HepG2 (cell line): Measurements from ENCODE around the gene FANCE. TPM values are rescaled to one million over a fixed set of nuclear protein-coding genes. Genes with fewer than 3 reads are reported as not detected.

Experiments
- AGO1 ChIP-seq: fragments of 200-400 bp; formaldehyde crosslinking; IDR thresholded peaks from 2 replicates; pipeline ENCODE4 v1.6.1; 2017; ENCODE audit warnings: mild to moderate bottlenecking, low read depth, low read length, moderate library complexity; ENCODE audit not compliant: poor library complexity, severe bottlenecking
- ARID2 ChIP-seq: sonication (generic); formaldehyde crosslinking; IDR thresholded peaks from 2 replicates; pipeline ENCODE4 v1.8.1; 2022; ENCODE audit warnings: mild to moderate bottlenecking, missing genetic modification reagents, borderline replicate concordance
- BCL6 ChIP-seq: IDR thresholded peaks from 2 replicates; pipeline ENCODE4 v1.6.1; 2016; ENCODE audit warnings: missing genetic modification reagents, missing compliant biosample characterization
- MTF1 ChIP-seq: sonication (generic); formaldehyde crosslinking; IDR thresholded peaks from 2 replicates; pipeline ENCODE4 v1.5.0; 2020; ENCODE audit warnings: missing genetic modification reagents
- NCOR1 ChIP-seq: fragments of 200-600 bp; sonication (generic); IDR thresholded peaks from 2 replicates; pipeline ENCODE4 v1.7.0; 2017; ENCODE audit warnings: antibody characterized with exemption, low read length, borderline replicate concordance
- NONO ChIP-seq, 2 experiments: fragments of 450-650 bp in 1 of 2; sonication (generic) in 1 of 2; formaldehyde crosslinking in 1 of 2; IDR thresholded peaks in 1 of 2; conservative IDR thresholded peaks in 1 of 2; 2 replicates each; pipeline versions ENCODE4 v1.6.1 to v1.8.0; 2017 to 2022; ENCODE audit warnings: mild to moderate bottlenecking in 1 of 2, missing genetic modification reagents in 1 of 2, moderate library complexity in 1 of 2
- SSRP1 ChIP-seq: IDR thresholded peaks from 2 replicates; pipeline ENCODE4 v1.6.1; 2016; ENCODE audit warnings: control low read depth
- TOE1 ChIP-seq: sonication (generic); formaldehyde crosslinking; IDR thresholded peaks from 2 replicates; pipeline ENCODE4 v1.4.0; 2020; ENCODE audit warnings: mild to moderate bottlenecking, missing genetic modification reagents
- YEATS2 ChIP-seq: sonication (generic); formaldehyde crosslinking; IDR thresholded peaks from 2 replicates; pipeline ENCODE4 v1.4.0; 2020; ENCODE audit warnings: missing genetic modification reagents, borderline replicate concordance
- ZMYM4 ChIP-seq: sonication (generic); formaldehyde crosslinking; IDR thresholded peaks from 2 replicates; pipeline ENCODE4 v1.8.1; 2023; ENCODE audit warnings: mild to moderate bottlenecking, missing genetic modification reagents
- ZNF180 ChIP-seq: sonication (generic); formaldehyde crosslinking; IDR thresholded peaks from 2 replicates; pipeline ENCODE4 v1.4.0; 2020; ENCODE audit warnings: low read depth, missing genetic modification reagents, borderline replicate concordance
- ZNF577 ChIP-seq: sonication (generic); formaldehyde crosslinking; IDR thresholded peaks from 2 replicates; pipeline ENCODE4 v1.4.0; 2020; ENCODE audit warnings: mild to moderate bottlenecking, low read depth, missing genetic modification reagents, borderline replicate concordance
- ZNF598 ChIP-seq: sonication (generic); formaldehyde crosslinking; IDR thresholded peaks from 2 replicates; pipeline ENCODE4 v1.5.1; 2020; ENCODE audit warnings: mild to moderate bottlenecking, missing genetic modification reagents, borderline replicate concordance
- ZNF883 ChIP-seq: sonication (generic); formaldehyde crosslinking; IDR thresholded peaks from 2 replicates; pipeline ENCODE4 v1.5.1; 2020; ENCODE audit warnings: mild to moderate bottlenecking, missing genetic modification reagents; ENCODE audit errors: not compliant biosample characterization
- polyA plus RNA-seq, 8 experiments: library from polyadenylated mRNA; depleted of rRNA in 3 of 8; stranded (reverse) in 7 of 8; unstranded in 1 of 8; fragments of >200 nt; fragmentation: Illumina TruSeq in 4 of 8; extraction: Trizol in 4 of 8; gene quantifications; 2 replicates each; pipeline versions ENCODE4 v1.2.1 to v1.2.3, GENCODE V29; 2011 to 2016; ENCODE audit warnings: low read depth in 4 of 8, missing spikeins in 1 of 8, mixed read lengths in 1 of 8; ENCODE audit not compliant: insufficient read depth in 1 of 8
- total RNA-seq, 5 experiments: library from RNA; depleted of rRNA; stranded (reverse); fragments of >200 nt; fragmentation: Illumina TruSeq; extraction: Trizol; gene quantifications; 2 replicates each; pipeline ENCODE4 v1.2.3, GENCODE V29; 2016; ENCODE audit warnings: low read depth in 1 of 5
- TF ChIP-seq, protein P1 (sequence below): sonication (generic); formaldehyde crosslinking; IDR thresholded peaks from 2 replicates; pipeline ENCODE4 v1.8.1; 2023; ENCODE audit warnings: mild to moderate bottlenecking, moderate library complexity, missing genetic modification reagents
- TF ChIP-seq, protein P2 (sequence below): IDR thresholded peaks from 2 replicates; pipeline ENCODE4 v1.6.1; 2016; ENCODE audit warnings: mild to moderate bottlenecking
- TF ChIP-seq, protein P3 (sequence below): sonication (generic); formaldehyde crosslinking; IDR thresholded peaks from 2 replicates; pipeline ENCODE4 v1.9.0; 2021; ENCODE audit warnings: missing genetic modification reagents, mild to moderate bottlenecking, borderline replicate concordance
- TF ChIP-seq, protein P4 (sequence below): sonication (generic); formaldehyde crosslinking; IDR thresholded peaks from 2 replicates; pipeline ENCODE4 v1.8.0; 2022; ENCODE audit warnings: missing genetic modification reagents, mild to moderate bottlenecking, borderline replicate concordance

Gene FANCE
- total and polyA plus RNA-seq, 2 of the 13 experiments (the other 11 are each of a cell fraction or from before 2014, with no cell fraction given) = 7.1 to 11.2 TPM

DNA sequence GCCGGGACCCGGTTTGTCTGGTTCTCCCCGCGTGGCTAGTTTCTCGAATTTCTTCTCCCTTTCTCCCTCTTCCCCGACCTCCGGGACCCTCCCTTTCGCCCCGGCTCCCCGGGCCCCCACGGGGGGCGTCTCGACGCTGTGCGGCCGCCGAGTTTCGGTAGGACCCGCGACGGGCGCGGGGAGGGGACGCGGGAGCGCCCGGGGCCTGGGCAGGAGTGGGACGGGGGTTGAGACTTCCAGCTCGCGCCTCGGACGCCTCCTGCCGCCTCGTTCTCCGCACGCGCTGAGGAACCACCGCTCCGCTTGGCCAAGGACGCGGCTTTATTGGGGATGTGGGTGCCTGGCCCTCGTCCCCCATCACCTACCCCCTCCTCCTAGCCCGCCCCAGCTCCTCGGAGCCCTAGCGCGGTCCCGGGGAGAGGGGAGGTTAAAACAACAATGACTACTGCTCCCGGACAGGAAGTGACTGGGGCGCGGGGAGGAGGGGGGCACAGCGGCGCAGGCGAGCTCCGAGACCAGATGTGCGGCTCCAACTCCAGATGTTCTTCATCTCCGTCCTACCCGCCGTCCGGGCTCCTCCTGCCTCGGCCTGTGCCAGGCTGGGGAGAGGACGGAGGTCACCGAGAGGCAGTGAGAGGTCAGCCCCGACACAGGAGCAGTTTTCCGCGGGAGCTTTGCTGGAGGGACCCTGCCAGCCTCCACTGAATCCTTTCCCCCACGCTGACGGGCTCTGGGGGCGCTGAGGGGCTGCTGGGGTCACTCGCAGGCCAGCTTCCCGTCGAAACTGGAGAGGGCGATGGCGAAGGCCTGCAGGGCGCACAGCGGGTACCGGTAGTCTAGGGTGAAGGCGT is 45.7 kb downstream of the FANCE start (continued):
- TF ChIP-seq BCL6 (CRISPR knock-in tag) = 0 out of 2 replicates have a peak, but pooled peaks have one; percentile 23
- 0 out of 2 replicates have a peak, but pooled peaks have one; percentile 27 for TF ChIP-seq ZNF180 (CRISPR knock-in tag)
- peak; percentile 83 for TF ChIP-seq ZNF883 (CRISPR knock-in tag)
- TF ChIP-seq TOE1 (CRISPR knock-in tag) = peak; percentile 30; the same call in 1 of the 2 replicates
- peak; percentile 45; the same call in 1 of the 2 replicates for TF ChIP-seq YEATS2 (CRISPR knock-in tag)
- TF ChIP-seq ZMYM4 (CRISPR knock-in tag) = peak; percentile 60; the same call in 1 of the 2 replicates
- TF ChIP-seq, protein P1, sequence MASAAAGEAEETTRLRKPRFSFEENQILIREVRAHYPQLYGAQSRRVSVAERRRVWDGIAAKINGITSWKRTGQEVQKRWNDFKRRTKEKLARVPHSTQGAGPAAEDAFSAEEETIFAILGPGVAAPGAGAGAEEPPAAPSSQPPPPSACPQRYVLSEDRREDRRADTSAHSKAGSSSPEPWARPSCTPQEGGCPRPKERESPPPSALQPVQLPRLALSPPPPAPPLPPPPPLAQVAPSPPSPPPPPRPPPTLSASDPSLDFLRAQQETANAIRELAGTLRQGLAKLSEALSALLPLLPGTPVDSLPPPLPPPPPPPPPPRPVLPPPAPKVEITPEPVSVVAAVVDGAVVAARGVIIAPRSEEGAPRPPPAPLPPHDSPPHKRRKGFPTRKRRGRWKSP (CRISPR knock-in tag) = peak; percentile 46; the same call in 1 of the 2 replicates
- TF ChIP-seq NONO (IDR thresholded peaks at IDR 0.05) = no peak
- TF ChIP-seq NONO (CRISPR knock-in tag; conservative IDR thresholded peaks at IDR 0.05) = no peak; the same call in 1 of the 2 replicates
- no peak for TF ChIP-seq NCOR1
- TF ChIP-seq ARID2 = 0 out of 2 replicates have a peak, but pooled peaks have one; percentile 78
- 0 out of 2 replicates have a peak, but pooled peaks have one; percentile 70 for TF ChIP-seq MTF1 (CRISPR knock-in tag)
- no peak for TF ChIP-seq AGO1
- TF ChIP-seq, protein P2, sequence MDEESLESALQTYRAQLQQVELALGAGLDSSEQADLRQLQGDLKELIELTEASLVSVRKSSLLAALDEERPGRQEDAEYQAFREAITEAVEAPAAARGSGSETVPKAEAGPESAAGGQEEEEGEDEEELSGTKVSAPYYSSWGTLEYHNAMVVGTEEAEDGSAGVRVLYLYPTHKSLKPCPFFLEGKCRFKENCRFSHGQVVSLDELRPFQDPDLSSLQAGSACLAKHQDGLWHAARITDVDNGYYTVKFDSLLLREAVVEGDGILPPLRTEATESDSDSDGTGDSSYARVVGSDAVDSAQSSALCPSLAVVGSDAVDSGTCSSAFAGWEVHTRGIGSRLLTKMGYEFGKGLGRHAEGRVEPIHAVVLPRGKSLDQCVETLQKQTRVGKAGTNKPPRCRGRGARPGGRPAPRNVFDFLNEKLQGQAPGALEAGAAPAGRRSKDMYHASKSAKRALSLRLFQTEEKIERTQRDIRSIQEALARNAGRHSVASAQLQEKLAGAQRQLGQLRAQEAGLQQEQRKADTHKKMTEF (CRISPR knock-in tag) = peak; percentile 86
- peak; percentile 50; the same call in 1 of the 2 replicates for TF ChIP-seq ZNF598 (CRISPR knock-in tag)
- TF ChIP-seq ZNF577 (CRISPR knock-in tag) = peak; percentile 66; the same call in 1 of the 2 replicates
- TF ChIP-seq, protein P3, sequence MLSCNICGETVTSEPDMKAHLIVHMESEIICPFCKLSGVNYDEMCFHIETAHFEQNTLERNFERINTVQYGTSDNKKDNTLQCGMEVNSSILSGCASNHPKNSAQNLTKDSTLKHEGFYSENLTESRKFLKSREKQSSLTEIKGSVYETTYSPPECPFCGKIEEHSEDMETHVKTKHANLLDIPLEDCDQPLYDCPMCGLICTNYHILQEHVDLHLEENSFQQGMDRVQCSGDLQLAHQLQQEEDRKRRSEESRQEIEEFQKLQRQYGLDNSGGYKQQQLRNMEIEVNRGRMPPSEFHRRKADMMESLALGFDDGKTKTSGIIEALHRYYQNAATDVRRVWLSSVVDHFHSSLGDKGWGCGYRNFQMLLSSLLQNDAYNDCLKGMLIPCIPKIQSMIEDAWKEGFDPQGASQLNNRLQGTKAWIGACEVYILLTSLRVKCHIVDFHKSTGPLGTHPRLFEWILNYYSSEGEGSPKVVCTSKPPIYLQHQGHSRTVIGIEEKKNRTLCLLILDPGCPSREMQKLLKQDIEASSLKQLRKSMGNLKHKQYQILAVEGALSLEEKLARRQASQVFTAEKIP (CRISPR knock-in tag) = no peak
- TF ChIP-seq, protein P4, sequence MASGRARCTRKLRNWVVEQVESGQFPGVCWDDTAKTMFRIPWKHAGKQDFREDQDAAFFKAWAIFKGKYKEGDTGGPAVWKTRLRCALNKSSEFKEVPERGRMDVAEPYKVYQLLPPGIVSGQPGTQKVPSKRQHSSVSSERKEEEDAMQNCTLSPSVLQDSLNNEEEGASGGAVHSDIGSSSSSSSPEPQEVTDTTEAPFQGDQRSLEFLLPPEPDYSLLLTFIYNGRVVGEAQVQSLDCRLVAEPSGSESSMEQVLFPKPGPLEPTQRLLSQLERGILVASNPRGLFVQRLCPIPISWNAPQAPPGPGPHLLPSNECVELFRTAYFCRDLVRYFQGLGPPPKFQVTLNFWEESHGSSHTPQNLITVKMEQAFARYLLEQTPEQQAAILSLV (CRISPR knock-in tag) = peak; percentile 59; the same call in 1 of the 2 replicates
- TF ChIP-seq SSRP1 (CRISPR knock-in tag) = no peak
